H1 (cell line): ENCODE data around the gene KCND3. TPM values are rescaled to one million over a fixed set of nuclear protein-coding genes. Genes with fewer than 3 reads are reported as not detected.

Experiments used
- CTCF ChIA-PET: fragments of 300-600 bp; sonication (Branson Sonifier 250); formaldehyde crosslinking; loops from one replicate; lab custom pipeline; 2021; ENCODE audit not compliant: partially characterized antibody; lab: Charles Lee
- POLR2A ChIA-PET: fragments of 300-600 bp; sonication (Branson Sonifier 250); formaldehyde crosslinking; loops from one replicate; lab custom pipeline; 2021; ENCODE audit warnings: inconsistent platforms; ENCODE audit not compliant: partially characterized antibody; lab: Charles Lee
- DNase-seq, 2 experiments: peaks; one replicate each; pipeline versions ENCODE4 v3.0.0 to v3.0.0-alpha.2; 2010 to 2022; ENCODE audit warnings: low spot score in 2 of 2, low read depth in 1 of 2, mixed read lengths in 1 of 2
- FAIRE-seq: peaks from 2 replicates; lab custom pipeline; 2011; peaks lifted over from hg19 to GRCh38; lab: Jason Lieb, UNC
- H2AFZ ChIP-seq: 2 replicates; pipeline ENCODE4 v1.8.1; 2012; ENCODE audit warnings: low read length, inconsistent platforms
- H2AK5ac ChIP-seq: 2 replicates; pipeline ENCODE4 v1.6.1; 2013; ENCODE audit warnings: low read depth, low read length
- H2BK120ac ChIP-seq: replicated peaks from 2 replicates; pipeline ENCODE3; 2013; ENCODE audit warnings: low read depth, low read length, inconsistent platforms
- H2BK12ac ChIP-seq: 2 replicates; pipeline ENCODE4 v1.6.1; 2013; ENCODE audit warnings: low read depth, low read length
- H2BK15ac ChIP-seq: 2 replicates; pipeline ENCODE4 v1.6.1; 2013; ENCODE audit warnings: low read length
- H2BK20ac ChIP-seq: 2 replicates; pipeline ENCODE4 v1.6.1; 2013; ENCODE audit warnings: low read length
- H2BK5ac ChIP-seq: 2 replicates; pipeline ENCODE4 v1.6.1; 2013; ENCODE audit warnings: low read depth, low read length
- H3K14ac ChIP-seq: 2 replicates; pipeline ENCODE4 v1.6.1; 2013; ENCODE audit warnings: inconsistent platforms; ENCODE audit not compliant: insufficient read length
- H3K18ac ChIP-seq: 2 replicates; pipeline ENCODE4 v1.6.1; 2013; ENCODE audit warnings: low read length; ENCODE audit errors: extremely low read depth
- H3K23ac ChIP-seq: 2 replicates; pipeline ENCODE4 v1.6.1; 2013; ENCODE audit warnings: inconsistent platforms; ENCODE audit not compliant: insufficient read length
- H3K23me2 ChIP-seq: 2 replicates; pipeline ENCODE4 v1.6.1; 2013; ENCODE audit warnings: low read depth, low read length
- H3K27ac ChIP-seq: 2 replicates; pipeline ENCODE4 v1.6.1; 2011; ENCODE audit warnings: low read depth, low read length, inconsistent platforms
- H3K27me3 ChIP-seq, 4 experiments: replicated peaks in 1 of 4; 1 replicate in 1 of 4; 2 replicates in 3 of 4; pipeline versions ENCODE4 v1.6.1 to v1.8.1; 2011 to 2013; ENCODE audit warnings: low read length in 3 of 4, mild to moderate bottlenecking in 3 of 4, inconsistent platforms in 2 of 4, mixed read lengths in 2 of 4, moderate library complexity in 1 of 4; ENCODE audit not compliant: control insufficient read depth in 3 of 4, insufficient read depth in 3 of 4; ENCODE audit errors: extremely low read depth in 1 of 4
- H3K36me3 ChIP-seq, 4 experiments: 2 replicates each; pipeline versions ENCODE4 v1.6.1 to v1.8.1; 2011 to 2013; ENCODE audit warnings: mild to moderate bottlenecking in 4 of 4, low read length in 3 of 4, moderate library complexity in 2 of 4, control low read depth in 1 of 4, inconsistent platforms in 1 of 4; ENCODE audit not compliant: insufficient read depth in 4 of 4, control insufficient read depth in 2 of 4
- H3K4ac ChIP-seq: replicated peaks from 2 replicates; pipeline ENCODE3; 2013; ENCODE audit warnings: low read length, low read depth, mixed read lengths, inconsistent platforms; ENCODE audit not compliant: insufficient read length
- H3K4me1 ChIP-seq, 4 experiments: replicated peaks in 1 of 4; 1 replicate in 1 of 4; 2 replicates in 3 of 4; pipeline versions ENCODE4 v1.6.1 to v1.8.1; 2011 to 2013; ENCODE audit warnings: low read length in 3 of 4, inconsistent platforms in 2 of 4, mixed read lengths in 1 of 4; ENCODE audit not compliant: insufficient read depth in 4 of 4, control insufficient read depth in 3 of 4
- H3K4me2 ChIP-seq, 2 experiments: 2 replicates each; pipeline versions ENCODE4 v1.6.1 to v1.8.1; 2011 to 2013; ENCODE audit warnings: low read depth in 2 of 2, low read length in 2 of 2, control low read depth in 1 of 2, inconsistent platforms in 1 of 2, mild to moderate bottlenecking in 1 of 2; ENCODE audit not compliant: insufficient read depth in 1 of 2
- H3K4me3 ChIP-seq, 4 experiments: fragments of 200-600, 300-600 bp in 1 of 4; sonication (generic), shearing (Covaris generic), sonication (Bioruptor Twin) in 1 of 4; 2 replicates each; pipeline versions ENCODE4 v1.5.1 to v1.8.1; 2011 to 2016; ENCODE audit warnings: low read length in 4 of 4, low read depth in 3 of 4, control low read depth in 2 of 4, inconsistent platforms in 2 of 4, mild to moderate bottlenecking in 2 of 4, mixed read lengths in 1 of 4, moderate library complexity in 1 of 4; ENCODE audit not compliant: insufficient read depth in 2 of 4; ENCODE audit errors: extremely low read depth in 1 of 4
- H3K56ac ChIP-seq: replicated peaks from 2 replicates; pipeline ENCODE3; 2013; ENCODE audit warnings: low read depth, mild to moderate bottlenecking, mixed read lengths, low read length, inconsistent platforms; ENCODE audit not compliant: insufficient read length
- H3K79me1 ChIP-seq: 2 replicates; pipeline ENCODE4 v1.6.1; 2013; ENCODE audit warnings: low read depth, low read length, control low read depth
- H3K79me2 ChIP-seq, 2 experiments: 2 replicates each; pipeline versions ENCODE4 v1.6.1 to v1.8.1; 2012 to 2013; ENCODE audit warnings: low read length in 2 of 2, mild to moderate bottlenecking in 2 of 2, inconsistent platforms in 1 of 2; ENCODE audit not compliant: insufficient read depth in 2 of 2, control insufficient read depth in 1 of 2
- H3K9ac ChIP-seq, 4 experiments: replicated peaks in 1 of 4; 1 replicate in 1 of 4; 2 replicates in 3 of 4; pipeline versions ENCODE4 v1.6.1 to v1.8.1; 2011 to 2013; ENCODE audit warnings: low read depth in 3 of 4, low read length in 3 of 4, control low read depth in 2 of 4, mild to moderate bottlenecking in 2 of 4, moderate library complexity in 2 of 4, inconsistent platforms in 1 of 4; ENCODE audit errors: extremely low read depth in 1 of 4
- H3K9me3 ChIP-seq, 2 experiments: 2 replicates each; pipeline versions ENCODE4 v1.6.1 to v1.8.1; 2012 to 2013; ENCODE audit warnings: mild to moderate bottlenecking in 2 of 2, moderate library complexity in 2 of 2, control low read depth in 1 of 2, inconsistent platforms in 1 of 2, low read depth in 1 of 2, low read length in 1 of 2, mixed read lengths in 1 of 2; ENCODE audit not compliant: insufficient read depth in 2 of 2
- H4K20me1 ChIP-seq, 2 experiments: replicated peaks in 1 of 2; 2 replicates each; pipeline versions ENCODE3 to v1.8.1; 2011 to 2013; ENCODE audit warnings: inconsistent platforms in 2 of 2, low read length in 2 of 2, mild to moderate bottlenecking in 1 of 2; ENCODE audit not compliant: insufficient read depth in 2 of 2, control insufficient read depth in 1 of 2
- H4K5ac ChIP-seq: 2 replicates; pipeline ENCODE4 v1.6.1; 2013; ENCODE audit warnings: low read length, low read depth, mixed read lengths, inconsistent platforms; ENCODE audit not compliant: insufficient read length
- H4K8ac ChIP-seq: 2 replicates; pipeline ENCODE4 v1.8.0; 2013; ENCODE audit warnings: mild to moderate bottlenecking, moderate library complexity, low read length, inconsistent platforms; ENCODE audit not compliant: insufficient read depth; ENCODE audit errors: extremely low read depth
- H4K91ac ChIP-seq: replicated peaks from 2 replicates; pipeline ENCODE3; 2013; ENCODE audit warnings: low read length, mixed read lengths, inconsistent platforms; ENCODE audit not compliant: insufficient read length
- BCL11A ChIP-seq, 2 experiments: IDR thresholded peaks; one replicate each; pipeline ENCODE4 v1.6.1; 2011; ENCODE audit warnings: low read depth in 2 of 2, low read length in 2 of 2, mild to moderate bottlenecking in 2 of 2
- CTBP2 ChIP-seq: IDR thresholded peaks from 2 replicates; pipeline ENCODE4 v1.7.0; 2011; ENCODE audit warnings: borderline replicate concordance, mild to moderate bottlenecking, moderate library complexity, mixed read lengths, low read length; ENCODE audit not compliant: insufficient read depth, insufficient read length
- JUN ChIP-seq: IDR thresholded peaks from 2 replicates; pipeline ENCODE4 v1.6.1; 2011; ENCODE audit warnings: low read depth, mild to moderate bottlenecking, improper control_type of control experiment, low read length
- SRF ChIP-seq: IDR thresholded peaks from 2 replicates; pipeline ENCODE4 v1.6.1; 2011; ENCODE audit warnings: mild to moderate bottlenecking, low read depth, low read length, moderate library complexity
- TBP ChIP-seq: IDR thresholded peaks from 2 replicates; pipeline ENCODE4 v1.6.1; 2011; ENCODE audit warnings: low read depth, low read length, improper control_type of control experiment
- WGBS, 2 experiments: shearing (Covaris generic) in 1 of 2; methylation state at CpG; one replicate each; pipeline versions ENCODE4 v1.1.6 to v1.1.7; 2013 to 2015; ENCODE audit warnings: low lambda C conversion rate in 2 of 2, mixed read lengths in 2 of 2, inconsistent platforms in 1 of 2, low coverage in 1 of 2, missing lambda C conversion rate in 1 of 2; ENCODE audit not compliant: insufficient replicate concordance in 2 of 2, insufficient coverage in 1 of 2, insufficient read length in 1 of 2; ENCODE audit errors: extremely low coverage in 1 of 2, missing lambda C conversion rate in 1 of 2; 5-methylcytosine and 5-hydroxymethylcytosine counted together
- polyA plus RNA-seq, 7 experiments: library from polyadenylated mRNA; depleted of rRNA in 3 of 7; stranded (reverse) in 5 of 7; unstranded in 2 of 7; fragments of >200 nt in 5 of 7; fragments of 200-250 nt in 2 of 7; gene quantifications; 1 replicate in 5 of 7; 2 replicates in 1 of 7; 4 replicates in 1 of 7; pipeline versions ENCODE4 v1.2.1 to v1.2.3, GENCODE V29; 2011 to 2013; ENCODE audit warnings: missing spikeins in 2 of 7, mixed read lengths in 2 of 7
- total RNA-seq: library from RNA; stranded (reverse); fragmentation: NEBNext Ultra II Directional; extraction: Animal tissue kit (Norgen Biotek cat#: 25700); gene quantifications from 2 replicates; pipeline ENCODE4 v1.2.1, GENCODE V29; 2021

KCND3 gene
- total and polyA plus RNA-seq, 2 of the 8 experiments (the other 6 are each of a cell fraction or from before 2014, with no cell fraction given) = 0.14 to 0.48 TPM

DNA sequence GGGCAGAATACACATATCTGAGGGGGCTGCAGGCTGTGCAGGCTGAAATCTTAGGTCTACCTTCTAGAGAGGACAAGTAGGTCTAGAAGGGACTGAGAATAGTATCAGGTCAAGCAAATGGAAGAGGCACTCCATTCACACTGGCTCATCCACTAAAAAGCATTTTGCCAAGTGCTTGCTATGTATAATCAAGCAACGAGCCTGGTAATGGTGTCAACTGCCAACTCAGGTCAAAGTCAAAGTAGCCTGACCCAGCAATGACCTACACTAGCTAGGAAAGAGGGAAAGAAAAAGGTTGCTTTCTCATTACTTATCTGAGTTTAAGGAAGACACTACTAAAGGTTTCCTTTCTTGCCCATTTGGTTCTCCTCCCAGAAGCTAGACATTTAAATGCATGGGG is 10.8 kb downstream of the KCND3 start:
- peaks cover 0 to 2% (median 0%) of the 10 kb centered on the region in 4 experiments; a peak in 1 of 7 replicates for H3K4me1 ChIP-seq
- no peak overlapping the region for H3K9ac ChIP-seq
- no peak overlapping the region for H4K5ac ChIP-seq
- no peaks in the 10 kb centered on the region for H3K36me3 ChIP-seq
- no peaks in the 10 kb centered on the region; a peak in 3 of 7 replicates for H3K27me3 ChIP-seq
- H3K56ac ChIP-seq = no peak overlapping the region
- H2BK20ac ChIP-seq = no peak overlapping the region
- H3K79me2 ChIP-seq = no peaks in the 10 kb centered on the region
- H2AK5ac ChIP-seq = no peak overlapping the region
- H2AFZ ChIP-seq = no peak overlapping the region
- no peak overlapping the region for H3K18ac ChIP-seq
- H2BK120ac ChIP-seq = no peak overlapping the region
- H3K23me2 ChIP-seq = no peaks in the 10 kb centered on the region
- H3K4me3 ChIP-seq = no peak overlapping the region
- FAIRE-seq = no peak
- TF ChIP-seq SRF (no peak), BCL11A (IDR thresholded peaks at IDR 0.05; ENCODE audit: low read depth in 2 of 2, low read length in 2 of 2) (no peak), TBP (no peak), JUN (no peak), CTBP2 (no peak)
- POLR2A ChIA-PET = interaction anchor here (1.2 kb wide), 1 partner anchor 14 kb away, joined by 3 read pairs; no protein-coding TSS in a partner anchor
- DNase-seq = no peak
- CTCF ChIA-PET = interaction anchor here (1.3 kb wide), 1 partner anchor 9 kb away, joined by 3 read pairs; no protein-coding TSS in a partner anchor
- peaks cover 0 to 3% of the 10 kb centered on the region in 2 experiments for H4K20me1 ChIP-seq
- H3K23ac ChIP-seq = no peak overlapping the region
- H2BK5ac ChIP-seq = no peak overlapping the region
- H3K79me1 ChIP-seq = no peaks in the 10 kb centered on the region
- no peak overlapping the region for H2BK15ac ChIP-seq
- no peak overlapping the region for H3K4ac ChIP-seq
- H3K4me2 ChIP-seq = no peak overlapping the region
- H3K9me3 ChIP-seq = peaks cover 5 to 7% of the 10 kb centered on the region in 2 experiments; a peak in 1 of 4 replicates
- no peak overlapping the region for H3K27ac ChIP-seq
- no peak overlapping the region for H2BK12ac ChIP-seq
- no peak overlapping the region for H4K8ac ChIP-seq
- no peak overlapping the region for H3K14ac ChIP-seq
- no peak overlapping the region for H4K91ac ChIP-seq
- 81% methylated on average over 1 of the region's 1 CpG; no CpG with 5 or more reads in 1 of the 2 experiments for WGBS, 2 experiments
